Liver (tissue), 9 donors: ENCODE results near the gene FRZB. TPM values are rescaled to one million over a fixed set of nuclear protein-coding genes. Genes with fewer than 3 reads are reported as not detected.

ENCODE experiments used
- DNase-seq: peaks from one replicate; pipeline ENCODE4 v3.0.0-alpha.2; 2017; ENCODE audit warnings: low spot score
- H3K27ac ChIP-seq, 2 donors: one replicate each; pipeline ENCODE4 v1.7.0; 2013; ENCODE audit warnings: inconsistent platforms in 2 of 2, low read length in 2 of 2, control low read depth in 1 of 2, low read depth in 1 of 2, mild to moderate bottlenecking in 1 of 2
- H3K27me3 ChIP-seq, 4 donors: one replicate each; pipeline versions ENCODE4 v1.6.1 to v1.7.0; 2013; ENCODE audit warnings: low read length in 3 of 4, inconsistent platforms in 1 of 4, mild to moderate bottlenecking in 1 of 4, moderate library complexity in 1 of 4; ENCODE audit not compliant: control insufficient read depth in 4 of 4, insufficient read depth in 4 of 4
- H3K36me3 ChIP-seq, 4 donors: one replicate each; pipeline versions ENCODE4 v1.6.1 to v1.7.0; 2013; ENCODE audit warnings: low read length in 3 of 4, mild to moderate bottlenecking in 3 of 4, low read depth in 1 of 4, moderate library complexity in 1 of 4; ENCODE audit not compliant: control insufficient read depth in 4 of 4, insufficient read depth in 3 of 4
- H3K4me1 ChIP-seq, 4 donors: one replicate each; pipeline versions ENCODE4 v1.6.1 to v1.7.0; 2013; ENCODE audit warnings: low read length in 3 of 4, mild to moderate bottlenecking in 3 of 4, moderate library complexity in 1 of 4; ENCODE audit not compliant: control insufficient read depth in 4 of 4, insufficient read depth in 4 of 4
- H3K4me3 ChIP-seq, 3 donors: one replicate each; pipeline versions ENCODE4 v1.6.1 to v1.7.0; 2013; ENCODE audit warnings: low read length in 3 of 3, control low read depth in 1 of 3, low read depth in 1 of 3, mild to moderate bottlenecking in 1 of 3
- H3K9ac ChIP-seq, 2 donors: one replicate each; pipeline ENCODE4 v1.7.0; 2013; ENCODE audit warnings: low read length in 2 of 2, mild to moderate bottlenecking in 2 of 2, moderate library complexity in 2 of 2, control low read depth in 1 of 2, low read depth in 1 of 2
- H3K9me3 ChIP-seq, 4 donors: one replicate each; pipeline versions ENCODE4 v1.6.1 to v1.7.0; 2013; ENCODE audit warnings: low read length in 3 of 4; ENCODE audit not compliant: control insufficient read depth in 4 of 4
- ATF3 ChIP-seq: IDR thresholded peaks from 2 replicates; pipeline ENCODE4 v1.6.1; 2016; ENCODE audit warnings: antibody characterized with exemption
- CTCF ChIP-seq: fragments of 150-350 bp; IDR thresholded peaks from 2 replicates; pipeline ENCODE4 v1.5.1; 2017; ENCODE audit warnings: improper control_type of control experiment, low read depth, low read length; ENCODE audit not compliant: missing input control
- EGR1 ChIP-seq, 2 donors: IDR thresholded peaks; 2 replicates each; pipeline ENCODE4 v1.6.1; 2016 to 2018; ENCODE audit warnings: antibody characterized with exemption in 2 of 2, low read depth in 2 of 2
- FOXA1 ChIP-seq: IDR thresholded peaks from 2 replicates; pipeline ENCODE4 v1.6.1; 2016; ENCODE audit warnings: antibody characterized with exemption
- FOXA2 ChIP-seq: IDR thresholded peaks from 2 replicates; pipeline ENCODE4 v1.6.1; 2016; ENCODE audit warnings: antibody characterized with exemption
- GABPA ChIP-seq, 2 donors: IDR thresholded peaks in 1 of 2; conservative IDR thresholded peaks in 1 of 2; 2 replicates each; pipeline ENCODE4 v1.6.1; 2016; ENCODE audit warnings: antibody characterized with exemption in 2 of 2, mild to moderate bottlenecking in 1 of 2, moderate library complexity in 1 of 2
- HNF4A ChIP-seq, 2 donors: conservative IDR thresholded peaks; 2 replicates each; pipeline ENCODE4 v1.6.1; 2016; ENCODE audit warnings: antibody characterized with exemption in 2 of 2, mild to moderate bottlenecking in 2 of 2
- JUND ChIP-seq, 2 donors: IDR thresholded peaks; 2 replicates each; pipeline ENCODE4 v1.6.1; 2016; ENCODE audit warnings: antibody characterized with exemption in 2 of 2
- MAX ChIP-seq: IDR thresholded peaks from 2 replicates; pipeline ENCODE4 v1.6.1; 2016; ENCODE audit warnings: antibody characterized with exemption
- NR2F2 ChIP-seq: IDR thresholded peaks from 2 replicates; pipeline ENCODE4 v1.6.1; 2016; ENCODE audit warnings: antibody characterized with exemption
- RAD21 ChIP-seq, 2 donors: IDR thresholded peaks; 2 replicates each; pipeline ENCODE4 v1.6.1; 2016; ENCODE audit warnings: antibody characterized with exemption in 2 of 2, mild to moderate bottlenecking in 2 of 2
- RXRA ChIP-seq, 2 donors: IDR thresholded peaks; 2 replicates each; pipeline ENCODE4 v1.6.1; 2017 to 2018; ENCODE audit warnings: antibody characterized with exemption in 2 of 2, mild to moderate bottlenecking in 1 of 2
- TAF1 ChIP-seq: conservative IDR thresholded peaks from 2 replicates; pipeline ENCODE4 v1.6.1; 2016; ENCODE audit warnings: antibody characterized with exemption, mild to moderate bottlenecking
- YY1 ChIP-seq: IDR thresholded peaks from 2 replicates; pipeline ENCODE4 v1.6.1; 2016; ENCODE audit warnings: antibody characterized with exemption, mild to moderate bottlenecking
- WGBS: extraction: QIAGEN DNeasy Blood & Tissue Kit; methylation state at CpG from one replicate; pipeline ENCODE4 v1.1.7; 2013; 5-methylcytosine and 5-hydroxymethylcytosine counted together
- polyA plus RNA-seq, 2 donors: library from polyadenylated mRNA; stranded (reverse) in 1 of 2; unstranded in 1 of 2; fragments of 200-250 nt in 1 of 2; fragments of >200 nt in 1 of 2; fragmentation: Nextera tagmentation in 1 of 2; extraction: Ambion mirVana in 1 of 2; gene quantifications; one replicate each; pipeline versions ENCODE4 v1.2.1 to v1.2.3, GENCODE V29; 2013 to 2015
- total RNA-seq, 2 donors: library from RNA; depleted of rRNA; stranded (reverse); fragments of >200 nt; gene quantifications; one replicate each; pipeline ENCODE4 v1.2.3, GENCODE V29; 2014
- TF ChIP-seq, protein P1 (sequence below): IDR thresholded peaks from 2 replicates; pipeline ENCODE4 v1.6.1; 2016; ENCODE audit warnings: antibody characterized with exemption, mild to moderate bottlenecking
- TF ChIP-seq, protein P2 (sequence below): IDR thresholded peaks from 2 replicates; pipeline ENCODE4 v1.6.1; 2016; ENCODE audit warnings: antibody characterized with exemption
- donor health status: healthy.
- donor health status: healthy.
- donor health status: healthy.
- donor health status: healthy.
- donor health status: healthy.

The FRZB gene
- total and polyA plus RNA-seq, 4 donors, result 0.17 to 1.0 (median 0.54) TPM

DNA sequence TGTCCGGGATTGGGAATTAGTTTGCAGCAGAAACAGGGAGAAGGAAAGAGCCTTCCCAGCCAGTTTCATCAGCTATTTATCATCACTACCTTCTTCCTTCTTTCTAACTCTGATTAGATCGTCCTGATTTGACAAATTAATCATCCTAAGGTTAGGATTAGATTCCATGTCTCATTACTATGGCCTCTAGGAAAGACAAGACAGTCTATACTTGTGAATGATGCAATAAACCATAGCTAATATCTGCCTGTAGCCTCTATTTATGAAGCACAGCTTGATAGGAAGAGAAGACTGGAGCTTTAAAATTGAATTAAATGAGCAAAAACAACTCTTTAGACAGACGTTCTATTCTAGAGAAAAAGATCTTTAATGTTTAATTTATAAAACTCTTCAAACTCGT lies 25.2 kb upstream of the FRZB start:
- DNase-seq, result no peak
- TF ChIP-seq YY1, result no peak
- no peak for TF ChIP-seq GABPA (IDR thresholded peaks at IDR 0.05 in 1 of 2, conservative IDR thresholded peaks at IDR 0.05 in 1 of 2)
- no peak for TF ChIP-seq TAF1
- no peak for TF ChIP-seq EGR1 (IDR thresholded peaks at IDR 0.05; ENCODE audit: low read depth in 2 of 2)
- no peak for TF ChIP-seq RXRA (IDR thresholded peaks at IDR 0.05)
- TF ChIP-seq, protein P1, sequence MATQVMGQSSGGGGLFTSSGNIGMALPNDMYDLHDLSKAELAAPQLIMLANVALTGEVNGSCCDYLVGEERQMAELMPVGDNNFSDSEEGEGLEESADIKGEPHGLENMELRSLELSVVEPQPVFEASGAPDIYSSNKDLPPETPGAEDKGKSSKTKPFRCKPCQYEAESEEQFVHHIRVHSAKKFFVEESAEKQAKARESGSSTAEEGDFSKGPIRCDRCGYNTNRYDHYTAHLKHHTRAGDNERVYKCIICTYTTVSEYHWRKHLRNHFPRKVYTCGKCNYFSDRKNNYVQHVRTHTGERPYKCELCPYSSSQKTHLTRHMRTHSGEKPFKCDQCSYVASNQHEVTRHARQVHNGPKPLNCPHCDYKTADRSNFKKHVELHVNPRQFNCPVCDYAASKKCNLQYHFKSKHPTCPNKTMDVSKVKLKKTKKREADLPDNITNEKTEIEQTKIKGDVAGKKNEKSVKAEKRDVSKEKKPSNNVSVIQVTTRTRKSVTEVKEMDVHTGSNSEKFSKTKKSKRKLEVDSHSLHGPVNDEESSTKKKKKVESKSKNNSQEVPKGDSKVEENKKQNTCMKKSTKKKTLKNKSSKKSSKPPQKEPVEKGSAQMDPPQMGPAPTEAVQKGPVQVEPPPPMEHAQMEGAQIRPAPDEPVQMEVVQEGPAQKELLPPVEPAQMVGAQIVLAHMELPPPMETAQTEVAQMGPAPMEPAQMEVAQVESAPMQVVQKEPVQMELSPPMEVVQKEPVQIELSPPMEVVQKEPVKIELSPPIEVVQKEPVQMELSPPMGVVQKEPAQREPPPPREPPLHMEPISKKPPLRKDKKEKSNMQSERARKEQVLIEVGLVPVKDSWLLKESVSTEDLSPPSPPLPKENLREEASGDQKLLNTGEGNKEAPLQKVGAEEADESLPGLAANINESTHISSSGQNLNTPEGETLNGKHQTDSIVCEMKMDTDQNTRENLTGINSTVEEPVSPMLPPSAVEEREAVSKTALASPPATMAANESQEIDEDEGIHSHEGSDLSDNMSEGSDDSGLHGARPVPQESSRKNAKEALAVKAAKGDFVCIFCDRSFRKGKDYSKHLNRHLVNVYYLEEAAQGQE, result no peak
- TF ChIP-seq HNF4A (conservative IDR thresholded peaks at IDR 0.05), result no peak
- TF ChIP-seq NR2F2, result no peak
- no peak for TF ChIP-seq JUND (IDR thresholded peaks at IDR 0.05)
- no peak for TF ChIP-seq MAX
- no peak for TF ChIP-seq FOXA2
- TF ChIP-seq FOXA1, result no peak
- no peak for TF ChIP-seq ATF3
- TF ChIP-seq, protein P2, sequence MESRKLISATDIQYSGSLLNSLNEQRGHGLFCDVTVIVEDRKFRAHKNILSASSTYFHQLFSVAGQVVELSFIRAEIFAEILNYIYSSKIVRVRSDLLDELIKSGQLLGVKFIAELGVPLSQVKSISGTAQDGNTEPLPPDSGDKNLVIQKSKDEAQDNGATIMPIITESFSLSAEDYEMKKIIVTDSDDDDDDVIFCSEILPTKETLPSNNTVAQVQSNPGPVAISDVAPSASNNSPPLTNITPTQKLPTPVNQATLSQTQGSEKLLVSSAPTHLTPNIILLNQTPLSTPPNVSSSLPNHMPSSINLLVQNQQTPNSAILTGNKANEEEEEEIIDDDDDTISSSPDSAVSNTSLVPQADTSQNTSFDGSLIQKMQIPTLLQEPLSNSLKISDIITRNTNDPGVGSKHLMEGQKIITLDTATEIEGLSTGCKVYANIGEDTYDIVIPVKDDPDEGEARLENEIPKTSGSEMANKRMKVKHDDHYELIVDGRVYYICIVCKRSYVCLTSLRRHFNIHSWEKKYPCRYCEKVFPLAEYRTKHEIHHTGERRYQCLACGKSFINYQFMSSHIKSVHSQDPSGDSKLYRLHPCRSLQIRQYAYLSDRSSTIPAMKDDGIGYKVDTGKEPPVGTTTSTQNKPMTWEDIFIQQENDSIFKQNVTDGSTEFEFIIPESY, result no peak
- no peak for TF ChIP-seq CTCF
- TF ChIP-seq RAD21 (IDR thresholded peaks at IDR 0.05), result no peak
- 61% methylated on average over 4 of the region's 4 CpGs for WGBS
- no peaks in the 10 kb centered on the region for H3K27me3 ChIP-seq
- no peaks in the 10 kb centered on the region for H3K36me3 ChIP-seq
- no peak overlapping the region for H3K9ac ChIP-seq
- H3K9me3 ChIP-seq, result peaks cover 0 to 7% (median under 1%) of the 10 kb centered on the region in 4 donors
- peaks cover 0 to 11% (median 2%) of the 10 kb centered on the region in 4 donors for H3K4me1 ChIP-seq
- H3K4me3 ChIP-seq, result no peak overlapping the region
- no peak overlapping the region for H3K27ac ChIP-seq
